Chondrocyte (in vitro differentiated cells): ENCODE measurements around the gene SOS1. TPM values are rescaled to one million over a fixed set of nuclear protein-coding genes. Genes with fewer than 3 reads are reported as not detected.

Experiments
- DNase-seq: peaks from one replicate; pipeline ENCODE4 v3.0.0; 2021; ENCODE audit warnings: mixed read lengths, low spot score
- H3K27ac Mint-ChIP-seq: one replicate; pipeline ENCODE4 v1.8.0; 2021; ENCODE audit warnings: mild to moderate bottlenecking, moderate library complexity, mixed read lengths; ENCODE audit not compliant: unreplicated experiment
- H3K27me3 Mint-ChIP-seq: 2 replicates; pipeline ENCODE4 v1.8.0; 2021; ENCODE audit warnings: low read depth, mixed read lengths
- H3K36me3 Mint-ChIP-seq: 2 replicates; pipeline ENCODE4 v1.8.0; 2021; ENCODE audit warnings: low read depth, mixed read lengths
- H3K4me1 Mint-ChIP-seq: 2 replicates; pipeline ENCODE4 v1.8.0; 2021; ENCODE audit warnings: low read depth, mild to moderate bottlenecking, mixed read lengths
- H3K4me3 Mint-ChIP-seq: one replicate; pipeline ENCODE4 v1.8.0; 2021; ENCODE audit warnings: mild to moderate bottlenecking, moderate library complexity, mixed read lengths; ENCODE audit not compliant: unreplicated experiment
- H3K9me3 Mint-ChIP-seq: 2 replicates; pipeline ENCODE4 v1.8.0; 2021; ENCODE audit warnings: low read depth, mixed read lengths
- total RNA-seq: library from RNA; stranded (reverse); gene quantifications from 3 replicates; pipeline ENCODE4 v1.2.1, GENCODE V29; 2021
- TF ChIP-seq, protein P1 (sequence below): fragments of 200-600 bp; sonication (generic); IDR thresholded peaks from 2 replicates; pipeline ENCODE4 v1.5.0; 2021; ENCODE audit warnings: antibody characterized with exemption, mild to moderate bottlenecking, moderate library complexity

SOS1 gene
- total RNA-seq, 1 donor from 2014 or later = 37.2 TPM

GRCh38 chr2:38975042-38975441, 145.8 kb downstream of the SOS1 start:
- TF ChIP-seq, protein P1, sequence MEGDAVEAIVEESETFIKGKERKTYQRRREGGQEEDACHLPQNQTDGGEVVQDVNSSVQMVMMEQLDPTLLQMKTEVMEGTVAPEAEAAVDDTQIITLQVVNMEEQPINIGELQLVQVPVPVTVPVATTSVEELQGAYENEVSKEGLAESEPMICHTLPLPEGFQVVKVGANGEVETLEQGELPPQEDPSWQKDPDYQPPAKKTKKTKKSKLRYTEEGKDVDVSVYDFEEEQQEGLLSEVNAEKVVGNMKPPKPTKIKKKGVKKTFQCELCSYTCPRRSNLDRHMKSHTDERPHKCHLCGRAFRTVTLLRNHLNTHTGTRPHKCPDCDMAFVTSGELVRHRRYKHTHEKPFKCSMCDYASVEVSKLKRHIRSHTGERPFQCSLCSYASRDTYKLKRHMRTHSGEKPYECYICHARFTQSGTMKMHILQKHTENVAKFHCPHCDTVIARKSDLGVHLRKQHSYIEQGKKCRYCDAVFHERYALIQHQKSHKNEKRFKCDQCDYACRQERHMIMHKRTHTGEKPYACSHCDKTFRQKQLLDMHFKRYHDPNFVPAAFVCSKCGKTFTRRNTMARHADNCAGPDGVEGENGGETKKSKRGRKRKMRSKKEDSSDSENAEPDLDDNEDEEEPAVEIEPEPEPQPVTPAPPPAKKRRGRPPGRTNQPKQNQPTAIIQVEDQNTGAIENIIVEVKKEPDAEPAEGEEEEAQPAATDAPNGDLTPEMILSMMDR = no peak
- Mint-ChIP-seq H3K36me3 (peaks cover 6% of the 10 kb centered on the region), H3K4me3 (no peak overlapping the region), H3K4me1 (no peaks in the 10 kb centered on the region), H3K27ac (no peak overlapping the region), H3K9me3 (no peaks in the 10 kb centered on the region), H3K27me3 (no peaks in the 10 kb centered on the region)
- DNase-seq = no peak

GRCh38 chr2:38973266-38973665, 147.6 kb downstream of the SOS1 start:
- Mint-ChIP-seq H3K36me3 (peaks cover 6% of the 10 kb centered on the region), H3K4me1 (no peaks in the 10 kb centered on the region), H3K4me3 (no peak overlapping the region), H3K27me3 (no peaks in the 10 kb centered on the region), H3K9me3 (no peaks in the 10 kb centered on the region), H3K27ac (no peak overlapping the region)
- DNase-seq = no peak
- TF ChIP-seq, protein P1 = no peak

GRCh38 chr2:38971377-38971776, 149.5 kb downstream of the SOS1 start:
- Mint-ChIP-seq H3K27ac (no peak overlapping the region), H3K36me3 (peaks cover 6% of the 10 kb centered on the region), H3K27me3 (no peaks in the 10 kb centered on the region), H3K4me3 (no peak overlapping the region), H3K9me3 (no peaks in the 10 kb centered on the region), H3K4me1 (peaks cover 7% of the 10 kb centered on the region)
- no peak for DNase-seq
- TF ChIP-seq, protein P1 = no peak

DNA sequence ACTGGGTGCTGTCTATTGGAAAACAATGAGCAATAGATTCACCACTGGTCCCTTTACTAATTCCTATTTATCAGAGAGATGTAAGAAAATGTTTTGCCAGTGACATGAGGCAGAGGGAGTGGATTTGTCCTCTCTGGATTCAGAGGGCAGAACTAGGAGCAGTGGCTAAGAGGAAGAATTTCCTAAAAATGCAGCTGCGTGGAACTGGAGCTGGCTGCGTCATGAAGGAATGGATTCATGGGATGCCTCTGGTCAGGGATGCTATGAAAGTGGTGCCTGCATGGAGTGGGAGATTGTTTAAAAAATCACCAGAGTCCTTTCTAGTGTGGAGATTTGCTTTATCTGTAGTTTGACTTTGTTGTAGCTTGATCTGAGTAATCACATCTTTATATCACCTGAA, 152.8 kb downstream of the SOS1 start:
- H3K4me3 Mint-ChIP-seq = no peak overlapping the region
- TF ChIP-seq, protein P1 = no peak

GRCh38 chr2:38966678-38967077, 154.2 kb downstream of the SOS1 start:
- H3K9me3 Mint-ChIP-seq = no peaks in the 10 kb centered on the region
- DNase-seq = no peak
- no peaks in the 10 kb centered on the region for H3K36me3 Mint-ChIP-seq
- TF ChIP-seq, protein P1 = no peak
- no peak overlapping the region for H3K27ac Mint-ChIP-seq
- peaks cover 7% of the 10 kb centered on the region for H3K4me1 Mint-ChIP-seq
- H3K4me3 Mint-ChIP-seq = no peak overlapping the region
- H3K27me3 Mint-ChIP-seq = no peaks in the 10 kb centered on the region

More for the DNA sequence above, 152.8 kb downstream of the SOS1 start:
- Mint-ChIP-seq H3K27me3 (no peaks in the 10 kb centered on the region), H3K36me3 (peaks cover 2% of the 10 kb centered on the region), H3K4me1 (peaks cover 7% of the 10 kb centered on the region), H3K27ac (no peak overlapping the region), H3K9me3 (no peaks in the 10 kb centered on the region)
- no peak for DNase-seq
